GM15510 (cell line): Measurements from ENCODE around the gene OR4C15.

ENCODE experiments used
- POLR2A ChIP-seq: IDR thresholded peaks from 3 replicates; pipeline ENCODE4 v1.6.1; 2011; ENCODE audit warnings: borderline replicate concordance; ENCODE audit not compliant: insufficient read length; ENCODE audit errors: extremely low read depth

Gene OR4C15

GRCh38 chr11:55554169-55554568, at the start of gene OR4C15:
OR4C15 (plus strand) TSS chr11:55554469; CDS start chr11:55554469, 0 bp downstream.
- TF ChIP-seq POLR2A, result no peak

GRCh38 chr11:55571828-55572227, 17.6 kb downstream of the OR4C15 start, which contains the start of gene OR4C16:
OR4C16 (plus strand) TSS chr11:55572128; CDS start chr11:55572128, 0 bp downstream.
- TF ChIP-seq POLR2A, result no peak

- no peak for TF ChIP-seq POLR2A
Observed at GRCh38 chr11:55572548-55572947, 18.3 kb downstream of the OR4C15 start.
